ENCODE data around the gene NFAM1.

DNA sequence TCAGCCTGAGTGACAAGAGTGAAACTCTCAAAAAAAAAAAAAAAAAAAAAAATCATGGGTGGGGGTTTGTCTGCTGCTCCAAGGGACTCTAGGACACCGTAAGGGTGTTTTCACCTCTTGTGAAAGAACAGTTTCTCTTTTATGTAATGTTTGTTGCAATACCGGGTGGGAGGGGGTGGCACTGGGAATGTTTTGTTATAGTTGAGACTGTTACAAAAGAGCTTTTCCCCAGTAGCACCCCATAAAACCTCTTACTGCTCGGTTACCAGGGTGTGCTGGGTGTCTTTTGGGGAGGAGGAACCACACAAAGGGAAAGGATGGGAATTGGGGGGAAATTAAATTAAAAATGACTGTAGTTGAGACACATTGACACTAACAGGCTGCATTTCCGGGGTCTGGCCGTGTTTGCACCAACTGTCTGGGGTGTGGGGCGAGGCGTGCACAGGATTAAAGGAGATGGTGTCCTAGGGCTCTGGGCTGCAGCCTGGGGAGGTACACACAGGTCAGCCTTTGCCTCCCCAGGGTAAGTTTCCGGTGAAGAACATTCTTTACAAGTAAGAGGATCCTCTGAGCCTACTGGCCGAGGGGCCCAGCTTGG lies 1.6 kb downstream of the NFAM1 start:
- no peak for TF ChIP-seq POLR2A (IDR thresholded peaks at IDR 0.05; ENCODE audit: low read depth, low read length)
- no peak for TF ChIP-seq TAF1 (IDR thresholded peaks at IDR 0.05; ENCODE audit: low read depth, low read length)
- no peak for TF ChIP-seq POLR2AphosphoS5 (IDR thresholded peaks at IDR 0.05; ENCODE audit: low read depth, low read length)
- no peak for TF ChIP-seq PAX5 (IDR thresholded peaks at IDR 0.05; ENCODE audit: insufficient read depth, low read length, severe bottlenecking)
- TF ChIP-seq SPI1 (IDR thresholded peaks at IDR 0.05; ENCODE audit: low read depth, low read length), result no peak
